HEK293T (cell line): ENCODE results near the gene DGKQ.
A peak's percentile ranks its signal among the peaks of the same experiment; 100 is the strongest.
"Not testable (repeated sequence)": the region's sequence is repeated elsewhere in the genome, so short reads cannot be mapped to it uniquely, and the experiment has no call there.

Source experiments
- CTCF ChIA-PET: fragments of 350-600 bp; formaldehyde crosslinking; extraction: SDS; loops from one replicate; lab custom pipeline; 2021; ENCODE audit warnings: antibody characterized with exemption, inconsistent platforms; lab: Yijun Ruan, JAX
- POLR2A ChIA-PET: fragments of 350-600 bp; formaldehyde crosslinking; extraction: SDS; loops from one replicate; lab custom pipeline; 2020; ENCODE audit warnings: antibody characterized with exemption, inconsistent platforms; lab: Yijun Ruan, JAX
- DNase-seq: peaks from one replicate; pipeline ENCODE4 v3.0.0; 2012; ENCODE audit warnings: mixed read lengths; ENCODE audit errors: extremely low spot score
- ARNT ChIP-seq: fragments of 450-650 bp; IDR thresholded peaks from 2 replicates; pipeline ENCODE4 v1.6.1; 2017; ENCODE audit warnings: mild to moderate bottlenecking
- BHLHE40 ChIP-seq: fragments of 450-650 bp; IDR thresholded peaks from 2 replicates; pipeline ENCODE4 v1.6.1; 2016; ENCODE audit warnings: mild to moderate bottlenecking, moderate library complexity, borderline replicate concordance
- CTBP1 ChIP-seq: fragments of 450-650 bp; IDR thresholded peaks from 2 replicates; pipeline ENCODE4 v1.6.1; 2016; ENCODE audit warnings: borderline replicate concordance
- ELF4 ChIP-seq: fragments of 450-650 bp; IDR thresholded peaks from 2 replicates; pipeline ENCODE4 v1.6.1; 2017; ENCODE audit warnings: antibody characterized with exemption
- FOXA1 ChIP-seq: fragments of 450-650 bp; IDR thresholded peaks from 2 replicates; pipeline ENCODE4 v1.6.1; 2016; ENCODE audit warnings: mild to moderate bottlenecking
- FOXK2 ChIP-seq: fragments of 450-650 bp; IDR thresholded peaks from 2 replicates; pipeline ENCODE4 v1.6.1; 2016; ENCODE audit warnings: mild to moderate bottlenecking
- FOXM1 ChIP-seq: fragments of 450-650 bp; IDR thresholded peaks from 2 replicates; pipeline ENCODE4 v1.6.1; 2017; ENCODE audit warnings: mild to moderate bottlenecking, borderline replicate concordance
- HDGF ChIP-seq: fragments of 450-650 bp; IDR thresholded peaks from 2 replicates; pipeline ENCODE4 v1.6.1; 2017; ENCODE audit warnings: antibody characterized with exemption, borderline replicate concordance
- L3MBTL2 ChIP-seq: fragments of 450-650 bp; conservative IDR thresholded peaks from 2 replicates; pipeline ENCODE4 v1.6.1; 2016; ENCODE audit warnings: mild to moderate bottlenecking
- LEF1 ChIP-seq: fragments of 450-650 bp; IDR thresholded peaks from 2 replicates; pipeline ENCODE4 v1.6.1; 2017; ENCODE audit warnings: mild to moderate bottlenecking, borderline replicate concordance
- NFRKB ChIP-seq: fragments of 450-650 bp; IDR thresholded peaks from 2 replicates; pipeline ENCODE4 v1.6.1; 2016; ENCODE audit warnings: mild to moderate bottlenecking, moderate library complexity
- SP1 ChIP-seq: fragments of 450-650 bp; IDR thresholded peaks from 2 replicates; pipeline ENCODE4 v1.6.1; 2017
- SUZ12 ChIP-seq: fragments of 450-650 bp; IDR thresholded peaks from 2 replicates; pipeline ENCODE4 v1.6.1; 2016; ENCODE audit warnings: mild to moderate bottlenecking
- TARDBP ChIP-seq: fragments of 450-650 bp; IDR thresholded peaks from 2 replicates; pipeline ENCODE4 v1.6.1; 2016
- ZNF384 ChIP-seq: fragments of 450-650 bp; IDR thresholded peaks from 2 replicates; pipeline ENCODE4 v1.6.1; 2016
- TF ChIP-seq, protein P1 (sequence below): fragments of 450-650 bp; IDR thresholded peaks from 2 replicates; pipeline ENCODE4 v1.6.1; 2016

The DGKQ gene

GRCh38 chr4:945274-946102 lies 27.9 kb downstream of the DGKQ start:
- no peak for TF ChIP-seq NFRKB
- no peak for TF ChIP-seq FOXK2
- TF ChIP-seq BHLHE40, result no peak
- TF ChIP-seq FOXA1, result no peak
- no peak for TF ChIP-seq SP1
- no peak for TF ChIP-seq CTBP1
- TF ChIP-seq, protein P1, sequence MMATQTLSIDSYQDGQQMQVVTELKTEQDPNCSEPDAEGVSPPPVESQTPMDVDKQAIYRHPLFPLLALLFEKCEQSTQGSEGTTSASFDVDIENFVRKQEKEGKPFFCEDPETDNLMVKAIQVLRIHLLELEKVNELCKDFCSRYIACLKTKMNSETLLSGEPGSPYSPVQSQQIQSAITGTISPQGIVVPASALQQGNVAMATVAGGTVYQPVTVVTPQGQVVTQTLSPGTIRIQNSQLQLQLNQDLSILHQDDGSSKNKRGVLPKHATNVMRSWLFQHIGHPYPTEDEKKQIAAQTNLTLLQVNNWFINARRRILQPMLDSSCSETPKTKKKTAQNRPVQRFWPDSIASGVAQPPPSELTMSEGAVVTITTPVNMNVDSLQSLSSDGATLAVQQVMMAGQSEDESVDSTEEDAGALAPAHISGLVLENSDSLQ, result no peak
- TF ChIP-seq LEF1, result no peak
- TF ChIP-seq TARDBP, result no peak
- TF ChIP-seq SUZ12, result no peak
- TF ChIP-seq ARNT, result no peak
- TF ChIP-seq ZNF384, result no peak
- no peak for TF ChIP-seq L3MBTL2
- POLR2A ChIA-PET, result interaction anchor here (1.3 kb wide), 1 partner anchor 14 kb away, joined by 4 read pairs; the partner anchor contains the start of genes GAK and TMEM175
- CTCF ChIA-PET, result no interaction called here
- DNase-seq, result no peak

GRCh38 chr4:939508-939907 lies 33.9 kb downstream of the DGKQ start:
- CTCF ChIA-PET, result interaction anchor here (0.7 kb wide), 1 partner anchor 13 kb away, joined by 4 read pairs; no protein-coding TSS in a partner anchor
- POLR2A ChIA-PET, DNase-seq: not testable (repeated sequence)

DNA sequence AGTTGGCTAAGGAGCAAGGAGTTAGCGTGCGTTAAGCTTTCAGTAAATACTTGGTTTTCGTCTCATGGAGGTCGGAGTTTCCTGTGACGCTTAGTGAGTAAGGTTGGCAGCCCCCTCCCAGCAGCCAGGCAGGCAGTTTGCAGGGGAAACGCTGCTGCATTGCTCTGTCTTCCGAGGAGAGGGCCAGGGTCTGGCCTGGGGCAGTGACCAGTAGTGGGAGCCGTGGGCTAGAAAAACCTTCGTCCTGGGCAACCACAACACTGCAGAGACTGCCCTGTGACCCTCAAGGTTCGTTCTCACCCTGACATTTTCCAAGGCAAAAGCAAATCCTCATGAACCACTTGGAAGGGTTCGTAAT lies 40.7 kb downstream of the DGKQ start:
- ChIA-PET CTCF (interaction anchor here (0.9 to 1.3 kb wide), 2 partner anchors 175 to 198 kb away, joined by 3 read pairs; no protein-coding TSS in a partner anchor), POLR2A (interaction anchor here (0.8 to 1.5 kb wide), 11 partner anchors 10 to 151 kb away, joined by 3 to 12 read pairs (median 5); partner anchors contain the start of genes DGKQ and IDUA)
- no peak for TF ChIP-seq CTBP1
- TF ChIP-seq SP1, result no peak
- no peak for TF ChIP-seq BHLHE40
- no peak for TF ChIP-seq SUZ12
- no peak for TF ChIP-seq ARNT
- no peak for TF ChIP-seq TARDBP
- no peak for TF ChIP-seq ZNF384
- TF ChIP-seq, protein P1, result no peak
- no peak for TF ChIP-seq FOXM1
- no peak for TF ChIP-seq NFRKB
- no peak for TF ChIP-seq FOXK2
- no peak for TF ChIP-seq LEF1
- DNase-seq, result no peak

More at GRCh38 chr4:939508-939907, 33.9 kb downstream of the DGKQ start:
- TF ChIP-seq, protein P1, result peak; percentile 76

DNA sequence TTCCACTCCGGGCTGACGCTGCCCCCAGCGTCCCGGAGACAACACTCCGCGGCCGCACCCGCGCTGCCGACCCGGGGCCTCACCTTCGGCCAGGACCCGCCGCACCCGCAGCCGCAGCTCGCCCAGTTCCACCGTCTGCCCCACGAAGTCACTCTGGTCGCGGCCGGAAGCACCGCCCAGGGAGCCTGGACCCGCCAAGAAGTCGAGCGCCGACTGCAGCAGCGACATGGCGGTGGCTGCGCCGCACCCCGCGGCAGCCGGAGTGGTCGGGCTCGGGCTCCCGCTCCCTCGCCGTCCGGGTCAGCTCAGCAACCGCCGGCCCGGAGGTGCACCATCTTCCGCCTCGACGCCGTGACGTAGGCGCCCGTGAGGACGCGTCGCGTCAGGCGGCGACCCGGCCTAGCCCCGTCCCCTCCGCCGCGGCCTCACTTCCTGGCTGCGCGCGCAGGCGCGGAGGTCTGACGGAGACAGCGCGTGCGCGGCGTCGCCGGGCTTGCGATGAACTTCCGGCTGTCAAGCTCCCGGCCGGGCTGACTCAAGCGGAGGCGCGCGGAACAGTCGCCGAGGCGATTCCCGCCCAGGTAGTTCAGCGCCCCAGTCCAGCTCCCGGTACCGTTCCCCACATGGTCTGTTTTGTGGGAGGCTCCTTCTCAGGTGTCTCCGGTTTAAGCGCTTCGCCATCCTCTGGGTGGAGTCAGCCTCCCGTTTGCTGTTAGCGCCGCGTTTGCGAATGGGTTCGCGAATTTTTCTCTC lies 41.2 kb downstream of the DGKQ start, which contains the start of the genes GAK and TMEM175:
Gene GAK, minus strand, starts transcription at position 357 of the 753 bp plus-strand sequence. Its CDS starts 129 bp downstream, at position 228.
Gene TMEM175, plus strand, starts transcription at position 501 of the 753 bp plus-strand sequence. CDS start 15,280 bp downstream, outside the sequence.
- DNase-seq, result peak; percentile 99
- TF ChIP-seq SP1 (no peak), BHLHE40 (no peak), ZNF384 (no peak), FOXK2 (no peak), ELF4 (peak; percentile 47; the same call in 1 of the 2 replicates), NFRKB (no peak), LEF1 (no peak), SUZ12 (no peak), CTBP1 (no peak), L3MBTL2 (peak; percentile 89), FOXA1 (no peak), HDGF (no peak), ARNT (no peak), FOXM1 (no peak), TARDBP (no peak)
- TF ChIP-seq, protein P1, result peak; percentile 49; the same call in 1 of the 2 replicates
- CTCF ChIA-PET, result interaction anchor here (0.9 to 1.3 kb wide), 2 partner anchors 175 to 199 kb away, joined by 3 read pairs; no protein-coding TSS in a partner anchor
- POLR2A ChIA-PET, result interaction anchor here (0.7 to 1.5 kb wide), 14 partner anchors 9 to 808 kb away, joined by 3 to 12 read pairs (median 4); partner anchors contain the start of genes DGKQ, IDUA and ZNF718
